ENCODE data around the gene NTM. TPM values are rescaled to one million over a fixed set of nuclear protein-coding genes. Genes with fewer than 3 reads are reported as not detected.

Gene NTM
- total and polyA plus RNA-seq, 10 donors, result 0.13 to 1.6 (median 0.67) TPM

DNA sequence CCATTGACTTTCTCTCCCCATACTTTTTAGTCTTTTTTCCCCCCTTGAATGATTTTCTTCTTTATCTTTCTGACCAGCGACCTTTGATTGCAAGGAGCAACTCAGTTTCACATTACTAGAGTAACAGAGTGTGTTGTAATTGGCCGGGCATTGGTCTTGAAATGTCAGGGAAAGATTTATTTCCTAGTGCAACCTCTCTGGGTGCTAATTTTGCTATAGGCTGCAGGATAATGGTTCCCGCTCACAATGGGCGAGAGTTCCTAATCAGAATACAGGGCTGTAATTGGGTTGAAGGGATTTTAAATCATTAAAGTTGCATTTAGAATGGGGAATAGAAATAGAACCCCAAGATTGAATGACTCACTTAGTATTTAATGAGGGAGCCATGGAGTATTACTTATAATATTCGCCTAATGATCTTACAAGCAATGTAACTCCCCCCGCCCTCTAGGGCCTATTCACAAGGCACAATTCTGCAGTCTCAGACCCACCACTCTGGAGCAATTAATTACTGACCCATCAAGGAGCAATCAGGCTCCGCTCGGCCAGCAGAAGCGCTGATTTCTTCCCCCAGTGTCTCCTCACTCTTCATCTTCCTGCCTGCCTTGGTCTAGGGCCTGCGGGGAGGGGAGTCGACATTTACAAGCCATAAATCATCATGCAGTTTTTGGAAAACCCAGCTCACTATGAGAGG lies 725.9 kb downstream of the NTM start:
- intact Hi-C loops (cut with DNase I; ENCODE audit: low total_unique reads), result no loop called here

DNA sequence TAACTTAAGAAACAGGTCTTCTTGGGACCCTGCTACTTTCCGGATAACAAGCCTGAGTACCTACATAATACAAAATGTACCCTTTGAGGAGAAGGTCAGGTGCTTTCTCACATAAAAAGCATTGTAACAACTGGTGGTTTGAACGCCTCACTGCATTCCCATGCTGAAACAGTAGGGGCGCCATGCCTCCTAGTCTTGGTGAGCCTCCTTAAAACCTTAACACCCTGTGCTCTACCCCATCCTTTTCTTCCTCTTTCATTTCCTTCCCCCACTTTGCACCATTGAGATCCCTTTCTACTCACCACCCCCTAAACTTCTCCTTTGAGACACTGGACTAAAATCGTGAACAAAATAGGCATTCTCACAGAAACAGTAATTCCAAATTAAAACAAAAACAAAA lies 729.3 kb downstream of the NTM start:
- intact Hi-C loops (cut with DNase I; ENCODE audit: low total_unique reads), result no loop called here
- H3K27me3 ChIP-seq (replicated peaks in 1 of 7), result no peaks in the 10 kb centered on the region
- 46 to 59% (median 55%) methylated on average over 4 of the region's 4 CpGs for WGBS, 5 donors
- H3K27ac ChIP-seq, result no peak overlapping the region
- no peaks in the 10 kb centered on the region for H3K4me1 ChIP-seq
- no peaks in the 10 kb centered on the region for H3K9me3 ChIP-seq
- no peaks in the 10 kb centered on the region for H3K36me3 ChIP-seq
- no peak overlapping the region for H3K4me3 ChIP-seq
- DNase-seq, result no peak
- TF ChIP-seq POLR2AphosphoS5 (IDR thresholded peaks at IDR 0.05) (no peak), POLR2A (IDR thresholded peaks at IDR 0.05) (no peak)
- TF ChIP-seq, protein P1, sequence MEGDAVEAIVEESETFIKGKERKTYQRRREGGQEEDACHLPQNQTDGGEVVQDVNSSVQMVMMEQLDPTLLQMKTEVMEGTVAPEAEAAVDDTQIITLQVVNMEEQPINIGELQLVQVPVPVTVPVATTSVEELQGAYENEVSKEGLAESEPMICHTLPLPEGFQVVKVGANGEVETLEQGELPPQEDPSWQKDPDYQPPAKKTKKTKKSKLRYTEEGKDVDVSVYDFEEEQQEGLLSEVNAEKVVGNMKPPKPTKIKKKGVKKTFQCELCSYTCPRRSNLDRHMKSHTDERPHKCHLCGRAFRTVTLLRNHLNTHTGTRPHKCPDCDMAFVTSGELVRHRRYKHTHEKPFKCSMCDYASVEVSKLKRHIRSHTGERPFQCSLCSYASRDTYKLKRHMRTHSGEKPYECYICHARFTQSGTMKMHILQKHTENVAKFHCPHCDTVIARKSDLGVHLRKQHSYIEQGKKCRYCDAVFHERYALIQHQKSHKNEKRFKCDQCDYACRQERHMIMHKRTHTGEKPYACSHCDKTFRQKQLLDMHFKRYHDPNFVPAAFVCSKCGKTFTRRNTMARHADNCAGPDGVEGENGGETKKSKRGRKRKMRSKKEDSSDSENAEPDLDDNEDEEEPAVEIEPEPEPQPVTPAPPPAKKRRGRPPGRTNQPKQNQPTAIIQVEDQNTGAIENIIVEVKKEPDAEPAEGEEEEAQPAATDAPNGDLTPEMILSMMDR (IDR thresholded peaks at IDR 0.05 in 8 of 11, conservative IDR thresholded peaks at IDR 0.05 in 3 of 11), result peak in 5 of 11 experiments; percentile 25 to 48 (median 36)

More for the DNA sequence above, 725.9 kb downstream of the NTM start:
- TF ChIP-seq, protein P1 (IDR thresholded peaks at IDR 0.05 in 8 of 11, conservative IDR thresholded peaks at IDR 0.05 in 3 of 11), result no peak
- no peak for TF ChIP-seq POLR2AphosphoS5 (IDR thresholded peaks at IDR 0.05)
- no peak for TF ChIP-seq POLR2A (IDR thresholded peaks at IDR 0.05)
- H3K27ac ChIP-seq, result no peak overlapping the region
- H3K4me1 ChIP-seq, result no peaks in the 10 kb centered on the region
- no peak for DNase-seq
- H3K36me3 ChIP-seq, result no peaks in the 10 kb centered on the region
- 71 to 81% (median 76%) methylated on average over 11 of the region's 11 CpGs for WGBS, 5 donors
- H3K9me3 ChIP-seq, result no peaks in the 10 kb centered on the region
- no peak overlapping the region for H3K4me3 ChIP-seq
- no peaks in the 10 kb centered on the region for H3K27me3 ChIP-seq (replicated peaks in 1 of 7)

DNA sequence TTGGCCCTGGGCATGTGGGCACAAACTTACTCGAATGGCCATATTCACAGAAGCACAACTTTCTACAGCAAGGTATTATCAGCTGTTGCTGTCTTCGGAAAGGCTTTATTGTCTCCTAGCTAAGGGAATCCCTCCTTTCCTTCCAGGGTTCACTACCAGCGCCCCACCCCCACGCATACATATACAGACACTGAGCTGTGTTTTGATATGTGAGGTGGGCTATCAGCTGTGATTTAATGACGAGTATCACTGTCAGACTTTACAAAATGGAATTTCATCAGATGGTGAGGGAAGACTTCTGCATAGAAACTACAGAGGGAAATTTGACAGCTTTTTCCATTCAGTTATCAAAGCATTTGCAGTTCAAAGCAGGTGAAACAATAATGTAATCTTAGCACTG lies 730.2 kb downstream of the NTM start:
- no peaks in the 10 kb centered on the region for H3K9me3 ChIP-seq
- H3K4me3 ChIP-seq, result no peak overlapping the region
- intact Hi-C loops (cut with DNase I; ENCODE audit: low total_unique reads), result no loop called here
- no peaks in the 10 kb centered on the region for H3K36me3 ChIP-seq
- H3K4me1 ChIP-seq, result no peaks in the 10 kb centered on the region
- H3K27me3 ChIP-seq (replicated peaks in 1 of 7), result no peaks in the 10 kb centered on the region
- no peak for DNase-seq
- TF ChIP-seq, protein P1 (IDR thresholded peaks at IDR 0.05 in 8 of 11, conservative IDR thresholded peaks at IDR 0.05 in 3 of 11), result no peak
- TF ChIP-seq POLR2A (IDR thresholded peaks at IDR 0.05) (no peak), POLR2AphosphoS5 (IDR thresholded peaks at IDR 0.05) (no peak)
- no peak overlapping the region for H3K27ac ChIP-seq
- WGBS, 5 donors, result 76 to 91% (median 84%) methylated on average over 5 of the region's 5 CpGs

DNA sequence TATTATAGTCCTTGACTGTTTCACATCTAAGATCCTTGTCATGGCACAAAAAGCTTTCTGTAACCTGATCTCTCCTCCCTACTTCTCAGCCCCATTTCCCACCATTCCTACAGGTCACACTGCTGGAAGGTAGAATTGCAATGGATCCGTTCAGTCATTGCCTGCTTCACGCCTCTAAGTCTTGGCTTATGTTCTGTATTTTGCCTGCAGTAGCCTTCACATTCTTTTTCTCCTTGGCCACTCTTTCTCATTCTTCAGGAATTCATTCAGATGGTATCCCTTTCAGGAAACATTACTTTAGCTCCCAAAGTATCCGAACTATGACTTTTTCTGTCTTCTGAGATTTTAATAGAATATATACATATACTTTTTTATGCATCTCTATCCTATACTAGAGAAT lies 731.5 kb downstream of the NTM start:
- 71 to 86% (median 82%) methylated on average over 3 of the region's 3 CpGs for WGBS, 5 donors
- no peaks in the 10 kb centered on the region for H3K27me3 ChIP-seq (replicated peaks in 1 of 7)
- no peaks in the 10 kb centered on the region for H3K4me1 ChIP-seq
- no peak overlapping the region for H3K27ac ChIP-seq
- DNase-seq, result no peak
- H3K9me3 ChIP-seq, result no peaks in the 10 kb centered on the region
- intact Hi-C loops (cut with DNase I; ENCODE audit: low total_unique reads), result no loop called here
- TF ChIP-seq POLR2A (IDR thresholded peaks at IDR 0.05), result no peak
- no peaks in the 10 kb centered on the region for H3K36me3 ChIP-seq
- H3K4me3 ChIP-seq, result no peak overlapping the region

All from spleen (tissue), 11 donors.